Smooth muscle cell of the brain vasculature (primary cell): Measurements from ENCODE around the gene SIPA1L3.
"Not testable (repeated sequence)": the region's sequence is repeated elsewhere in the genome, so short reads cannot be mapped to it uniquely, and the experiment has no call there.

Experiments
- DNase-seq: peaks from one replicate; pipeline ENCODE4 v3.0.0-alpha.2; 2012; ENCODE audit warnings: low read depth, low spot score

The SIPA1L3 gene

DNA sequence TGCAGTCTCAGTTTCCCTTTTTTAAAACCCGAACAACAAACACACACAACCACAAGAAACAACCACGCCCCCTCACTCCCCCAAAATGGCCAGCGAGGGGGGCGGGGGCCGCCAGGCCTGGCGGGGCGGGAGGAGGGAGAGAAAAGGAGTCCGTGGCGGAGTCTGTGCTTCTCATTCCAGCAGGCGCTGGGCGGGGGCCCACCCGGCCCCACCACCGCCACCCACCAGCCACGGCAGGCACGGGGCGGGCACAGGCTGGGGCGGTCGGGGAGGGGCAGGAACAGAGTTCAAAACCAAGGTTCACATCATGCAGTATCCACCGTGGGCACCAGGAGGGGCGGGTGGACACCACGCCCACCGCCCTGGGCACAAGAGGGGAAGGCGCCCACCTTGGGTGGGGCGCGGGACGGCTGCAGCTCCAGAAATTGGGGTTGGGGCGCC, 304.2 kb downstream of the SIPA1L3 start:
- DNase-seq, result no peak

DNA sequence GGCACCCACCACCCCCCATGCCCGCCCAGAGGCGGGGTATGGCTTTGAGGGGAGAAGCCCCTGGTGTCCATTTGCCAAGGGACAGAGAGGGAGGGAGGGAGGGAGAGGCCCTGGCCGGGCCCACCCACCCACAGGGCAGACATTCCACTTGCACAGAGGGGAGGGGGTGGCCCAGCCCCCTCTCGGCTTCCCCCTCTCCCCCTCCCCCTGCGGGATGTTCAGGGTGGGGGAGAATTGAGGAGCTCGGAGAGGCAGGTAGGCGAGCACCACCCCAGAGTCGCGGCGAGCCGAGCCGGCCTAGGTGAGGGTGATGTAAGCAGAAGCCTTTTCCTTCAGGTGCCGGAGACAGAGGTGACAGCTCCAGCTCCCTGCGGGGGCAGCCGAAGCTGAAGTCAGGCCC, 304.8 kb downstream of the SIPA1L3 start:
- no peak for DNase-seq

DNA sequence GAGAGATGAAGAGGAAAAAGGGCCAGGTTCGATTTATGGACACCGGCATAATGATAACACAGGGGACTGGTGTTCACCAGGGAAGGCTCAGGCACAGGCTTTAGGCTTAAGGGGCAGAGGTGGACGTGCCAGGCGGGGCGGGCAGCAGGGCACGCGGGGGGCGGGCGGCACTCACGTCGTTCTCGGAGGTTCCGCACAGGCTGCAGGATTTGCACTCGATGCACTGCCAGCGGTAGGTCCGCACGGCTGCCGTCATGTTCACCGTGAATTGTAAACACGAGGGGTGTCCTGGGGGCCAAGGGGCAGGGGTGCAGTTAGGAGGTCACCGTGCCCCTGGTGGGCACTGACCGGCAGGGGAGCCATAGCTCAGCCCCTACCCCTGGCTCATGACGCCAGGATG, 306.5 kb downstream of the SIPA1L3 start:
- no peak for DNase-seq

DNA sequence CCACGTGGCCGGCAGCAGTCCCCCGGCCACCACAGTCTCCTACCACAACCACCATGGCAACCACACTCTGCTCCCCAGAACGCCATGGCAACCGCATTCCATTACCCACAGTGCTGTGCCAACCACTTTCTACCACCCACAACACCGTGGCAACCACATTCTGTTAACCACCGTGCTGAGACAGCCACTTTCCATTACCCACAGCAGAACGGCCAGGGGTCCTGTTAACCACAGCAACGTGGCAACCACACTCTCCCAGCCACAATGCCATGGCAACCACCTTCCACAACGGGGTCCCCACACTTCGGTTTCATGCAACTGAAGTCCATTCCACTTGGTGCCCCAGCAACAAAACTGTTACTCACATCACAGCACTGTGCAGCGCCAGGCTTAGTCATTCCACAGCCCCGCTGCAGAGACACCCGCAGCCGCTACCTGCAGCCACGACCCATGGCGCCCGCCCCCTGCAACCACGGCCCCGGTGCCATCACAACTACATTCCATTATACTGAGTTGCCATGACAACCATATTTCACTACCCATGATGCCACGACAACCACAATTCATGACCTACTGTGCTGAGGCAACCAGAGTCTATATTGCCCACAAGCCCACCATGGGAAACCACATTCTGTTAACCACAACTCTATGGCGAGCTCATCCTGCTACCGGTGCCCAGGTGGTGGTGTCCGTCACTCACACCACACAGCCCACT, 307.1 kb downstream of the SIPA1L3 start:
- no peak for DNase-seq

DNA sequence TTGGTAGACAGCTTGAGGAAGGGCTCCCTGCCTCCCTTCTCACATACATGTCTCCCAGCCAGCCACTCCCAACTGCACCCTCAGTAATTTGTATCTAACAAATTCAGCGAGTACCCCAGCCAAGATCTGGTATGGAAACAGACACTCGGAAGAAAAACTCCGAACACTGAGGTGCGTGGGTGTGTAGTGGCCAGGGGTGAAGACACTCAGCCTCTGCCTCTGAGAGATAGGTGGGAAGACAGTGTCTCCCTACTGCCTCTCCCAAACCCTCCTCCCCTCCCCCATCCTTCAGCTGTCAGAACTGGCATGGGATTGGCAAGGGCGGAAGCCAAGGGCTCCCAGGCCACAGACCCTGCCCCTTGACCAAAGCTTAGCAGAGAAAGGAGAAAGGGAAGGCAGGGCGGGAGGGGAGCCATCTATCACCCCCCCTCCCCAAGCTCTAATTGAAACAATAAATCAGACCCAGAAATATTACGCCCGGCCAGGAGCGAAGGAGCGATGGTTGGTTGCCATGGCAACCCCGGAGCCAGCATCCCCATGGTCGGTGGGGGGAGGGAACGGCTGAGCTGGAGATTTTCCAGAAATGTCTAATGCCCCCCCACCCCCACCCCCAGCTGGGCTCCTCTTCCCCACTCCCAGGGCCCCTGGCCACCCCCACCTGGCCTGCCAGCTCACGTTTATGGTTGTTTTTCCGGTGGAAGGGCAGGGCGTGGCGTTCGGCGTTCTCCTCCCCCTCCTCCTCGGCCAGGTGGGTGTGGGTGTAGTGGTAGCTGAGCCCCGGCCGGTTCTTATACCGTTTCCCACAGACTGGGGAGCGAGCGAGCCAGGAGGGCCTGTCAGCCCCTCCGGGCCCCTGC, 310.0 kb downstream of the SIPA1L3 start:
- DNase-seq, result no peak

DNA sequence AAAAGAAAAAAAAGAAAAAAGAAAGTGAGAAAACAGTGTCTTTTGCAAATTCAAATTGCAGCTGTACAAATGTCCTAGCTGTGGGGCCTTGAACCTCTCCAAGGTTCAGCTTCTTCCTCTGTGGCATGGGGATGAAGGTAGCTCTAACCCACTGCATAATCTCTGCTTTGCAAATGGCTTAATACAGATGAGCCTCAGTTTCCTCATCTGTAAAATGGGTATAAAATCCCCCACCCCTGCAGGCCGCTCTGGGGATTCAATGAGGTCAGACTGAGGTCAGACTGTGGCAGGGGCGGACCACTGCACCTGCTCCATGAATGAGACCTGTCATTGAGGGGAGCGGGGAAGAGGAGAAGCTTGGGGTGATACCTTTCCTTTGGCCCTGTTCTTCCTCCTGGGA, 311.2 kb downstream of the SIPA1L3 start:
- no peak for DNase-seq

DNA sequence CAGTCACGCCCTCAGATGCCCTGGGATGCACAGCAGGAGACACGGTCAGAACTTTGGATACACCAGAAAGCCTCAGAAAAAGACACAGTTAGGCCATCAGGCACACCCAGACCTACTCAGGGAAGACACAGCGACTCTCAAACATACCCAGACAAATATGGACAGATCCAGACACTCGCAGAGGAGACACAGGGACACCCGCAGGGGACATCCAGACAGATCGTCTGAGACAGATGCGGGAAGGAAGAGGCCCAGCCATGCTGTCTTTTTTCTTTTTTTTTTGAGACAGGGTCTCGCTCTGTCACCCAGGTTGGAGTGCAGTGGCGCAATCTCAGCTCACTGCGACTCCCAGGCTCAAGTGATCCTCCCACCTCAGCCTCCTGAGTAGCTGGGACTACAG, 312.2 kb downstream of the SIPA1L3 start:
- DNase-seq, result no peak

DNA sequence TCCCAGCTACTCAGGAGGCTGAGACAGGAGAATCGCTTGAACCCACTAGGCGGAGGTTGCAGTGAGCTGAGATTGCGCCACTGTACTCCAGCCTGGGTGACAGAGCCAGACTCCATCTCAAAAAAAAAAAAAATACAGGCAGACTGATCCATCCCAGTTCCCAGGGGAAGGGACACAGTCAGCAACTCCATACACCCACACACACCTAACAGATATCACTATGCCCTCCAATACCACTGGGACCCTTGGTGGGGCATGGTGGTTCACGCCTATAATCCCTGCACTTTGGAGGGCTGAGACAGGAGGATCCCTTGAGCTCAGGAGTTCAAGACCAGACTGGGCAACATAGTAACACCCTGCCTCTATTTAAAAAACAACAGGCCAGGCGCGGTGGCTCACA, 314.4 kb downstream of the SIPA1L3 start:
- no peak for DNase-seq

DNA sequence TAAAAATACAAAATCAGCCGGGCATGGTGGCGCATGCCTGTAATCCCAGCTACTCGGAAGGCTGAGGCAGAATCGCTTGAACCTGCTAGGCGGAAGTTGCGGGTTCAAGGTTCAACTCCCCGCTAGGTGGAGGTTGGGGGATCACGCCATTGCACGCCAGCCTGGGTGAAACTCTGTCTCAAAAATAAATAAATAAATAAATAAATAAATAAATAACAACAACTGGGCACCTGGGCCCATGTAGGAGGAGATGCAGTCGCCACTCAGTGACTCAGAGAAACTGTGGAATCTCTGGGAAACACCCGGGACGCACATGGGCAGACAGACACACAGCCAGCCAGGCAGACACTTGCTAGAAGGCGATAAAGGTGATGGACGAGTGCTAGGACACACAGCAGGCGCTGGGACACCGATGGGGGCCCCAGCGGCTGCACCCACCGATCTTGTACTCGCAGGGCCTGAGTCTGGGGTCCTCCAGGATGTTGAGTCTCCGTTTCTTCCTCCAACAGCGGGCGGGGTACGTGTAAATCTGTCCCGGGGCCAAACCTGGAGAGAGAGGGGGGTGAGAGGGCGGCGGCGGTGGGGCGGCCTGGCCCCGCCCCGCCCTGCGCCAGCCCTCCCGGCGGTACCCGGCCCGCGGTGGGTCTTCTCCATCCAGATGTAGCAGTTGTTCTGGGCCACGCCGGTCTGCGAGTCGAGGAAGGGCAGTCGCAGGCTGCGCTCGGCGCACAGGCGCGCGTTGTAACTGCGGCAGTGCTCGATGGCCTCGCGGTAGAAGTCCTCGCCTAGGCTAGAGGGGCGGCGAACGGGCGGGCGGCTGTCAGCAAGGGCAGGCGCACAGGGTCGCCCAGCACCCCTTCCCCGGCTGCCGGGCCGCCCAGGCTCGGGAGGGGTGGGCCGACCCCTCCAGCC, 315.2 kb downstream of the SIPA1L3 start:
- no peak for DNase-seq

DNA sequence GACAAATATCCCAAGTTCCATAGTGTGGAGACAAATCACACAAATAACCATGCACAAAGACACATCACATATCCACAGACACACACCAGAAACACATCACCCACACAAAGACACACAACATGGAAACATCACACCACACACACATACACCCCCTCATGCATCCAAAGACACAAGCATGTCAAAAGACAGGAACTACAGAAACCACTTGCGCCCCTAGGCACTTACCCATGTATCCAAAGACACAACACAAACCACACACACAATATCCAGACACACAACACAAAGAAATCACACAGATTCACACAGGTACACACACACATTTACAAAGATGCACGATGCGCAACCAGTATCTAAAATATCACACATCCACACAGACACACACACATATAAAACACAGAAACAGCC, 316.1 kb downstream of the SIPA1L3 start:
- DNase-seq, result no peak

DNA sequence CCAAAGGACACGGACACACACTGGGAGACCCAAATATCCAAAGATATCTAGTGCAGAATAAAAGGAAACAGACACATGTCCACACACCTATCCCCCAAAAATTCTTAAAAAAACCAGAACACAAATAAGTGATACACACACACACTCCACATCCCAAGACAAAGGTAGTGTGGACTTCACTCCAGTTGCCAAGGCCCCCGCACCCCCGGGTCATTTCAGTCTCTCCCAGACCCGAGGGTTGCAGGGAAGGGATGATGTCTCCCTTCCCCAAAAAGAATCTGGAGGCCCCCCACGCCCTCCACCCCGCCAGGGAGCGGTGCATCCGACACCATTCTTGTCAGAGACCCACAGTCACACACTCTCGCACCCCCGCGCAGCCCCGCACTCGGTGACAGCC, 316.6 kb downstream of the SIPA1L3 start:
- no peak for DNase-seq

DNA sequence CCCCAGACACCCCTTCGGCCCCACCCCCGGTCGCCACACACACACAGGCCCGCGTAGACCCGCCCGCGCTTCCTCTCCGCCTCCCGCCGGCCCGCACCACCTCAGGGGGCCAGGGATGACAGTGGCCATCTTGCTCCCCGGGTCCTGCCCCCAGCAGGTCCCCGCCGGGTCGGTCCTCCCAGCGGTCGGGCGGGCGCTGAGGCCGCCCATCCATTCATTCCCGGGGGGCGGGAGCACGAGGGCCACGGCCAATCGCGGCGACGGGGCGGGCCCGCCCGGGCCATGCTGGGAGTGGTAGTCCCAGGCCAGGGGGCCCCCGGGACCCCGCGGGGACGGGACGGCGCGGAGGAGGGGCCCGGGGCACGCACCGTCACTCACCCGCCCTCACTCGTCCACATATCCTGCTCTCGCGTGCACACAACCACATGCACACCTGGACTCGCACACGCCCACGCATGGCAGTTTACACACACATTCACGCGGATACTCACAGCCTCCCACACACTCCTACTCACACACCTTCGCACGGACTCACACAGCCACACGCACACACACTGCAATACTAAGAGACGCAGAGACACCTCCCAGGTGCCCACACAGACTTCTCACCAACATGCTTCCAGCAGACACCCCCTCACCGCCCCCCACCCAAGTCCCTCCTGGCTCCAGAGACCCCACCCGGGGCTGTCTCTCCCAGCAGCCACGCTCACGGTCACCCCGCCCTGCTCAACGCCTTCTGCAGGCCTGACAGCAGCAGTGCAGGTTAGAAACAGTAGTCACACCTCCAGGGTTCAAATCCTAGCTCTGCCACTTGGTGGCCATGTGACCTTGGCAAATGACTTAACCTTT, 317.2 kb downstream of the SIPA1L3 start, which contains the start of gene DPF1:
Gene DPF1 (minus strand): TSS at position 209 of the 849 bp plus-strand sequence. CDS start 80 bp downstream, at position 129.
- no peak for DNase-seq

DNA sequence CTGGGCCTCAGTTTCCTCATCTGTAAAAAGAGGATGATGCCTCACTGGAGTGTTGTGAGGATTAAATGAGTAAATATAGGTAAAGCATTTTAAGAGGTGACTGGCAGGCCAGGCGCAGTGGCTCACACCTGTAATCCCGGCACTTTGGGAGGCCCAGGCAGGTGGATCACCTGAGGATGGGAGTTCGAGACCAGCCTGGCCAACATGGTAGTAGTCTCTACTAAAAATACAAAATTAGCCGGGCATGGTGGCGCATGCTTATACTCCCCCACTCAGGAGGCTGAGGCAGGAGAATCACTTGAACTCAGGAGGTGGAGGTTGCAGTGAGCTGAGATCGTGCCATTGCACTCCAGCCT, 317.8 kb downstream of the SIPA1L3 start:
- not testable (repeated sequence) for DNase-seq

DNA sequence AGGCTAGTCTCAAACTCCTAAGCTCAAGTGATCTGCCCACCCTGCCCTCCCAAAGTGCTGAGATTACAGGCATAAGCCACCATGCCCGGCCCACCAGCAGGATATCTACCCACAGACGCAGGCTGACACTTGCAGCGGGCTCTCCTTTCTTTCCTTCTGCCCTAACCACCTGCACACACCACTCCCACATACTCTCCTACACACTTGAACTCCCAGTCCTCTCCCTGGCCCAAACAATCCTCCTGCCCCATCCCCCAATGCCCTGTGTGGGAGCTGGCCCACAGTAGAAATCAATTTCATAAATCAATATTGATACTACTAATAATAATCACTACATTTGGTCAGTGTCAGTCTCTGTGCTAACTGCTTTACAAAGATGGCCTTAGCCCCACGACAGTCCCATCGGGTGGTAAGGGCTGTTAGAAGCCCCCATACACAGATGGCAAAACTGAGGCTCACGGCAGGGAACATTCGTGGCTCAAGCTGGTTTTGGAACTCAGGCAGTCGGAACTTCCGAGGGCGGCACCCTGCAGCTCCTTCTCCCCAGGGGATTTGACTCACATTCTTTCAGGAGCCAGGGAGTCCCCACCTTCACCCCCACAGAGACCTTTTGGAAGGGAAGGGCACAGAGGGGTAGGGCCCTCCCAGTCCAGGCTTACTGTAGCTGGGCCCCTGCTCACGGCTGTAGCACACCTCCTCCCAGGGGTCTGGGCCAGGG, 320.4 kb downstream of the SIPA1L3 start:
- no peak for DNase-seq

DNA sequence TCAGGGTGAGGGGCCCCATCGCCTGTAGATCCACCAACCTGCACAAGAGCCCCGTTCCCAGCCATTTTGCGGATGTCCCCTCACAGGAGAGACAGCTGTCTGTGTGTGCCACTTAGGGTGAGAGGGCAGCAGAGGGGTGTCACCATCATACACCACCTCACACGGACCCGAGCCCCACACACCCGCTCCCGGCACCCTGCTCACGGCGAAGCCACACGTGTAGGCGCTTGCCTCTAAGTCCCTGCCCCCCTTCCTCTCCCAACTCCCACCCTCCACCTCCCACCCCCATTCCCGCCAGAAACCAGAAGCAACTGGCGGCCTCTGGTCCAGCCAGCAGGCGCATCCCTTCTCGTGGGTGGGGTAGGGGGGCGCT, 321.0 kb downstream of the SIPA1L3 start:
- no peak for DNase-seq

DNA sequence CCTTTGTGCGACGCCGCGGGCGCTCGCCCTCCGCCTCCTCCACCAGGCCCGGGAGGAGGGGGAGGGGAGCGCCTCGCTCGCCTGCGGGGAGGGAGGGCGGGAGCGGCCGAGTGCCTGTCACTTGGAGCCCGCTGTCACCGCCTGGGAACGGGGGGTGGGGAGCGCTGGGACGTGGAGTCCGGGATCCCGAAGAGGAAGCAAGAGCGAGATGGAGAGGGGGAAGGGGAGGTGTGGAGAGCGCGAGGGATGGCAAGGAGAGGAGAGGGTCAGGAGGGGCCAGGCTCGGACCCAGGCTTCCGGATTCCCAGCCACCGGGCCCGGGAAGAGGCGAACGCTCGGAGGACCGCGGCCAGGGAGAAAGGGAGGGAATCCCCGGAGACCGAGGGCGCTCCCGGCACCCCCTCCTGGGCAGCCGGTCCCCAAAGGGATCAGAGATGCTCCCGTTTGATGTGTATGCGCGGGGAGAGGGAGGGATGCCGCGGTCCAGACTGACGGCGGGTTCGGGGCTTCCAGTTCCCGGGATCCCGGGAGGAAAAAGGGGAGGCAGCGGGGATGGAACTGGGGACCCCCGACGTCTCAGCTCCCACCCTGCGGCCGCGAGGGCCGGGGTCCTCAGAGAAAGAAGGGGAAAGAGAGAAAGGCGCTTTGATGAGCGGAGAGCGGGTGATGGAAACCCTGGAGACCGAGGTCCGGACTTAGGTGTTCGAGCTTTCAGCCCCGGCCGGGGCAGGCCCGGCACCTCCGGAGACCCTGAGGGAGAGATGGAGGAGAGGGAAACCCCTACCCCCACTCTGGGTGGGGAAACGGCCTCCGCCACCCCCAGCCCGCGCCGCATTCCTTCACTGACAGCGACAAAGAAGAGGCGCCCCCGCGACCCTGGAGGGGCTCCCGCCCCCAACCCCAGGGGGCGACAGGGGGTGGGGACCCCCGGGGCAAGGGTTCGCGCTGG, 321.8 kb downstream of the SIPA1L3 start:
- no peak for DNase-seq

DNA sequence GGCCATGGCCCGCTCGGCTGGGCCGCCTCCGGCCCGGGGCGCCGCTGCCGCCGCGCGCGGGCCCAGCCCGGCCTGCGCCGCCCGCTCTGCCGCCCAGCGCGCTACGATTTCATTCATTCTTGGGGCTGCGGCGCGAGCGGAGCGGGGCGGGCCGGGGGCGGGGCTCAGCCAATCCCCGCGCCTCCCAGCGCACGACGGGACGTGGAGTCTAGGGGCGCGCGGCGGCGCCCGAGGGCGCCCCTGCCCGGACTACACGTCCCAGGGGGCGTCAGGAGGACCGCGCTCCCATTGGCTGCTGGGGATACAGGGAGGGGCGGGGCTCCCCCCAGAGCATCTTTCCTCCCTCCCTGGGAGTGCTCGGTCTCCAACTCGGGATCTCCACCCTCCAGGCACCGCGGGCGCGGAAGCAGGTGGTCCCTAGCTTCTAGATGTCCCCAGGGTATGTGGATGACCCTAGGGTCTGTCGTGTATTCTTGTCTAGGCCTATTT, 322.6 kb downstream of the SIPA1L3 start:
- no peak for DNase-seq

DNA sequence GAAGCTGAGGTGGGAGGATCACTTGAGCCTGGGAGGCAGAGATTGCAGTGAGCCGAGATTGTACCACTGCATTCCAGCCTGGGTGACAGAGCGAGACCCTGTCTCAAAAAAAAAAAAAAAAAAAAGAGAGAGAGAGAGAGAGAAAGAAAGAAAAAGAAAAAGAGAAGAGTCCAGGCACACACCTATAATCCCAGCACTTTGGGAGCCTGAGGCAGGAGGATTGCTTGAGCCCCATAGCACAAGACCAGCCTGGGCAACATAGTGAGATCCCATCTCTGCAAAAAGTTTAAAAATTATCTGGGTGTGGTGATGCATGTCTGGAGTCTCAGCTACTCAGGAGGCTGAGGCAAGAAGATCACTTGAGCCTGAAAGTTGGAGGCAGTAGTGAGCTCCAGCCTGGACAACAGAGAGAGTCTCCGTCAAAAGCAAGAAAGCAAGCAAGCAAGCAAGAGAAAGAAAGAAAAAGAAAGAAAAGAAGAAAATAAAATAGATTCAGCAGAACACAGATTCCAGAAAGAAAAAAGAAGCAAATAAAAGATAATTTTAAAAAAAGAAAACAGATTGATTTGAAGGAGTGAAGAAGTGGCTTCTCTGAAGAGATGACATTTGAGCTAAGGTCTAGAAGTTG, 323.6 kb downstream of the SIPA1L3 start:
- DNase-seq, result not testable (repeated sequence)

DNA sequence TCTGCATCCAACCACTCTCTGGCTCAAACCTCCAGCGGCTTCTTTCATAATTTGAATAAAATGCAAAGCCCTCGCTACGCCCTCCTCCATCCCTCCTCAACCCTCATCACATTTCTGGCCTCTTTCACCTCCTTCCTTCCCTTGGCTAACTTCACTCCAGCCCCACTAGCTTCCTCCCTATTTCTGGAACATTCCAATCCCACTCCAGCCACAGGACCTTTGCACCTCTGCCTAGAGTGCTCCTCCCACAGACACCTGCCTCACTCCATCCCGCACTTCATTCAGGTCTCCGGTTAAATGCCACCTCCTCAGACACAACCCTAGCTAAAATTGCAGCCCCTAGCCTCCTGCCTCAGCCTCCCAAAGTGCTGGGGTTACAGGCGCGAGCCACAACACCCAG, 324.9 kb downstream of the SIPA1L3 start:
- DNase-seq, result no peak
